Measurements from ENCODE around the gene MBL2. TPM values are rescaled to one million over a fixed set of nuclear protein-coding genes. Genes with fewer than 3 reads are reported as not detected.

The MBL2 gene
- under 1 TPM in 1 of 2 donors, not detected in 1; 0.17 TPM for total RNA-seq

DNA sequence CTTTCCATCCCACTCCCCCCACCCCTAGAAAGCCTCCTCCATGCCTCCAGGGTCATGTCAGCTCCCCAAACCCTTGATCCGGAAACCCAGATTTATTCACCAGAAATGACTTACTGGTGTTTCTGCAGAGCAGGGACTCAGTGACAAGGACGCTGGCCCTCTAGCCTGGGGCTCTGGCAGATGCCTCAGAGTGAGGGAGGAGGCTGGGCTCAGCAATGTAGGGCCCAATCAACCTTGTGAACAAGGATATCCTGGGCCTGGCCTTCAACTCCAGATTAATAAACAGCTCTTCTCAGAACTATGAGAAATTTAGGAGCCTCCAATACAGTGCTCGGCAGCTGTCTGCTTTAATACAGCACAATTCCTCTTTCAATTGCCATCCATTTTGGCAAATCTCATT is at the start of gene MBL2:
Gene MBL2 (minus strand): TSS at position 162 of the 400 bp plus-strand sequence. CDS start 1,149 bp downstream, outside the sequence.
- intact Hi-C loops (cut with DNase I), result no loop called here
- Histone ChIP-seq H3K4me1 (no peaks in the 10 kb centered on the region), H3K9me3 (no peaks in the 10 kb centered on the region), H3K9ac (ENCODE audit: low read depth in 2 of 2, low read length in 2 of 2) (no peak within 1 kb of the TSS), H3K27me3 (no peaks in the 10 kb centered on the region), H3K4me3 (no peak within 1 kb of the TSS), H3K27ac (no peak within 1 kb of the TSS), H3K36me3 (no peaks in the 10 kb centered on the region)
- no peak for DNase-seq
- TF ChIP-seq, protein P1, sequence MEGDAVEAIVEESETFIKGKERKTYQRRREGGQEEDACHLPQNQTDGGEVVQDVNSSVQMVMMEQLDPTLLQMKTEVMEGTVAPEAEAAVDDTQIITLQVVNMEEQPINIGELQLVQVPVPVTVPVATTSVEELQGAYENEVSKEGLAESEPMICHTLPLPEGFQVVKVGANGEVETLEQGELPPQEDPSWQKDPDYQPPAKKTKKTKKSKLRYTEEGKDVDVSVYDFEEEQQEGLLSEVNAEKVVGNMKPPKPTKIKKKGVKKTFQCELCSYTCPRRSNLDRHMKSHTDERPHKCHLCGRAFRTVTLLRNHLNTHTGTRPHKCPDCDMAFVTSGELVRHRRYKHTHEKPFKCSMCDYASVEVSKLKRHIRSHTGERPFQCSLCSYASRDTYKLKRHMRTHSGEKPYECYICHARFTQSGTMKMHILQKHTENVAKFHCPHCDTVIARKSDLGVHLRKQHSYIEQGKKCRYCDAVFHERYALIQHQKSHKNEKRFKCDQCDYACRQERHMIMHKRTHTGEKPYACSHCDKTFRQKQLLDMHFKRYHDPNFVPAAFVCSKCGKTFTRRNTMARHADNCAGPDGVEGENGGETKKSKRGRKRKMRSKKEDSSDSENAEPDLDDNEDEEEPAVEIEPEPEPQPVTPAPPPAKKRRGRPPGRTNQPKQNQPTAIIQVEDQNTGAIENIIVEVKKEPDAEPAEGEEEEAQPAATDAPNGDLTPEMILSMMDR (IDR thresholded peaks at IDR 0.05), result no peak

DNA sequence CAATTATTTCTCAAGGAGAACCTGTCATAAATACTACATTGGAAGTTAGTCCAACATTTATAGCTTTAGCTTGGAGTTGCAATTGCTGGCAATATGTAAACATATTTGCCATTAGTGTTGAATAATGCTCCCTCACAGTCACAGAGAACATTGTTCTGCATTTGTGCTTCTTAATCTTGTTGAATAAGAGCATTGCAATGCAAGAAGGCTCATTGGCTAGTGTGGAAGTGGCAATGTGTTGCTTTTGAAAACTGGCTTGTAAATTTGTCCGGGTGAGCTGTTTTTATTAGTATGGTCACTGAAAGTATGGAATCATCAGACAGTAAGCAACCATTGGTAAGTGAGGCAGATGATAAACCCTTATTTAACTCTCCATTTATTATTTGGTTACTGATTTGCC is 47.7 kb upstream of the MBL2 start:
- no peak overlapping the region for H3K27ac ChIP-seq
- H3K4me1 ChIP-seq, result no peaks in the 10 kb centered on the region
- no peak for DNase-seq
- intact Hi-C loops (cut with DNase I), result no loop called here
- H3K4me3 ChIP-seq, result no peak overlapping the region
- no peaks in the 10 kb centered on the region for H3K36me3 ChIP-seq
- H3K9ac ChIP-seq (ENCODE audit: low read depth in 2 of 2, low read length in 2 of 2), result no peak overlapping the region
- TF ChIP-seq, protein P1 (IDR thresholded peaks at IDR 0.05), result no peak
- H3K27me3 ChIP-seq, result no peaks in the 10 kb centered on the region
- H3K9me3 ChIP-seq, result no peaks in the 10 kb centered on the region

DNA sequence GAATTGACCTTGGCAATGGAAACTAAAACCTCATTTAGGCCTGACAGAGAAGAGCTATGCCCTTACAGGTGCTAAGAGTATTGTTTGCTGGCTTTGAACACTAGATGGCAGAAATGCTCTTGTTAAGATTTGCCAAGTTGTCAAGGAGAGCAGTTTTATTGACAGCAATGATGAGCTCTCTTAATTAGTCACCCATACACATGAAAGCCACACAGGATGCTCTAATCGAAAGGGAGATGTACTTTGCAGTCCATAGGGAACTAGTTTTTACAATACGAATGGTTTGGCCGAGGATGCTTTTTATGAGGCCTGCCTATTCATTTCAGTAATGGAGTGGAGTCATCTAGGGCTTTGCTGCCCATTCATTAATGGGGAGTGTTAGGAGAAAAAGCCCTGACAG is 45.4 kb upstream of the MBL2 start:
- no peaks in the 10 kb centered on the region for H3K36me3 ChIP-seq
- DNase-seq, result no peak
- intact Hi-C loops (cut with DNase I), result no loop called here
- H3K9ac ChIP-seq (ENCODE audit: low read depth in 2 of 2, low read length in 2 of 2), result no peak overlapping the region
- no peaks in the 10 kb centered on the region for H3K9me3 ChIP-seq
- no peak overlapping the region for H3K27ac ChIP-seq
- H3K4me3 ChIP-seq, result no peak overlapping the region
- TF ChIP-seq, protein P1 (IDR thresholded peaks at IDR 0.05), result no peak
- H3K27me3 ChIP-seq, result no peaks in the 10 kb centered on the region
- H3K4me1 ChIP-seq, result no peaks in the 10 kb centered on the region

DNA sequence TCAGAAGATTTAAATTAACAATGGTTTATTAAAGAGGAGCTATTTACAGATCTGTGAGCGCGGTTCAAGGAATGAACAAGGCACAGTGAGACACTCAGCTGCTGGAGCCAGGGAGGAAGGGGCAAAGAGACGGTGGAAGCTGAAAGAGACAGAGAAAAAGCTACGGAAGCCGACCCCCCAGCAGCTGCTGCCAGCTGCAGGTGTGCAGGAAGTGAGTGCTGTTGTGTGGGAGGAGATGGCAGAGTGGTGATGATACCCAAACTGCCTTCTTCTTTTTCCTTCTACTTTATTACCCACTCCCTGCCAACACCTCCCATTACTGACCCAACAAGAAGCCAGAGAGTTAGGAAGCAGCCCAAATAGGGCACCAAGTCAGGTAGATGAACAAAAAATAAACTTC is 41.9 kb upstream of the MBL2 start:
- no peak overlapping the region for H3K9ac ChIP-seq (ENCODE audit: low read depth in 2 of 2, low read length in 2 of 2)
- H3K27ac ChIP-seq, result no peak overlapping the region
- no peaks in the 10 kb centered on the region for H3K9me3 ChIP-seq
- no peak for DNase-seq
- H3K27me3 ChIP-seq, result no peaks in the 10 kb centered on the region
- TF ChIP-seq, protein P1 (IDR thresholded peaks at IDR 0.05), result no peak
- no peaks in the 10 kb centered on the region for H3K36me3 ChIP-seq
- no peaks in the 10 kb centered on the region for H3K4me1 ChIP-seq
- intact Hi-C loops (cut with DNase I), result no loop called here
- no peak overlapping the region for H3K4me3 ChIP-seq

DNA sequence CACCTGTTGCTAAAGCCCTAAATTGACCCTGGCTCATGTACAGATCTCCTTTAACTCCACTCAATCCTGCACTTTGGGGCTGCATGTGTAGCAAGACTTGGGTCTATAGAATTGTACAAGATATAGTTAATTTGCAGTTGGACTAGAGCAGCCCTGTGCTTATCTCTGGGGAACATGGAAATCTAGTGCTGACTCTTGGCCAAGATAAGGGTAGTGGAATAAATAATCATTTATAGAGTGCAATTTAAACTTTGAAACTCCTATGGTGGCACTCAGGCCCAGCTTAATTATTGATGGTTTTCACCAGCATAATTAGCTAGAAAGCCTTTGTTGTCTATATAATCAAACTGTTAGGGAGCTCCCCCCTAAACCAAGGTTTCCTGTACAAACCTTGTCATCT is 39.2 kb upstream of the MBL2 start:
- no peak overlapping the region for H3K9ac ChIP-seq (ENCODE audit: low read depth in 2 of 2, low read length in 2 of 2)
- TF ChIP-seq, protein P1 (IDR thresholded peaks at IDR 0.05), result no peak
- no peaks in the 10 kb centered on the region for H3K36me3 ChIP-seq
- DNase-seq, result no peak
- no peaks in the 10 kb centered on the region for H3K9me3 ChIP-seq
- no peak overlapping the region for H3K4me3 ChIP-seq
- H3K27me3 ChIP-seq, result no peaks in the 10 kb centered on the region
- no peaks in the 10 kb centered on the region for H3K4me1 ChIP-seq
- no peak overlapping the region for H3K27ac ChIP-seq
- intact Hi-C loops (cut with DNase I), result no loop called here

DNA sequence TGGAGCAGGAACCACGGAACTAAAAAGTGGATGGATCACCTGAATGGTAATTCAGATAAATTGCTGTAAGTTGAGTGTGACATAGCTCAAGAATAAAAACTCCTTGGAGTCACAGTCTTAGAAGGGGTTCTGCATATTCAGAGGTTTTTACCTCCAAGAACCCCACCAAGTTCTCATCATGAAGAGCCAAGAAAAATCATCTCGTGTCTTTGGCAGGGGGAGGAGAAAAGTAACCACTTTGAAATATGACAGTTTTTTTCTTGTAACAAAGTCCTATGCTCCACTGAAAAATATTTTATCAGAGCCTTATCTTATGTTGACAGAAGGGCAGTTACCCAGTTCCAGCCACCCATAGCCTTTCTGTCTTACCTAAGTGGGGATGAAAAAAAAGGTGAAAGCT is 38.2 kb upstream of the MBL2 start:
- Histone ChIP-seq H3K9me3 (no peaks in the 10 kb centered on the region), H3K36me3 (no peaks in the 10 kb centered on the region), H3K9ac (ENCODE audit: low read depth in 2 of 2, low read length in 2 of 2) (no peak overlapping the region), H3K27ac (no peak overlapping the region), H3K4me3 (no peak overlapping the region), H3K4me1 (no peaks in the 10 kb centered on the region), H3K27me3 (no peaks in the 10 kb centered on the region)
- intact Hi-C loops (cut with DNase I), result no loop called here
- TF ChIP-seq, protein P1 (IDR thresholded peaks at IDR 0.05), result no peak
- DNase-seq, result no peak

Data from colonic mucosa (tissue), 4 donors.